ENCODE measurements around the gene SLC27A3. TPM values are rescaled to one million over a fixed set of nuclear protein-coding genes. Genes with fewer than 3 reads are reported as not detected.
"Not testable (repeated sequence)": the region's sequence is repeated elsewhere in the genome, so short reads cannot be mapped to it uniquely, and the experiment has no call there.

SLC27A3 gene
- total RNA-seq, 1 donor from 2014 or later = 30.4 TPM

DNA sequence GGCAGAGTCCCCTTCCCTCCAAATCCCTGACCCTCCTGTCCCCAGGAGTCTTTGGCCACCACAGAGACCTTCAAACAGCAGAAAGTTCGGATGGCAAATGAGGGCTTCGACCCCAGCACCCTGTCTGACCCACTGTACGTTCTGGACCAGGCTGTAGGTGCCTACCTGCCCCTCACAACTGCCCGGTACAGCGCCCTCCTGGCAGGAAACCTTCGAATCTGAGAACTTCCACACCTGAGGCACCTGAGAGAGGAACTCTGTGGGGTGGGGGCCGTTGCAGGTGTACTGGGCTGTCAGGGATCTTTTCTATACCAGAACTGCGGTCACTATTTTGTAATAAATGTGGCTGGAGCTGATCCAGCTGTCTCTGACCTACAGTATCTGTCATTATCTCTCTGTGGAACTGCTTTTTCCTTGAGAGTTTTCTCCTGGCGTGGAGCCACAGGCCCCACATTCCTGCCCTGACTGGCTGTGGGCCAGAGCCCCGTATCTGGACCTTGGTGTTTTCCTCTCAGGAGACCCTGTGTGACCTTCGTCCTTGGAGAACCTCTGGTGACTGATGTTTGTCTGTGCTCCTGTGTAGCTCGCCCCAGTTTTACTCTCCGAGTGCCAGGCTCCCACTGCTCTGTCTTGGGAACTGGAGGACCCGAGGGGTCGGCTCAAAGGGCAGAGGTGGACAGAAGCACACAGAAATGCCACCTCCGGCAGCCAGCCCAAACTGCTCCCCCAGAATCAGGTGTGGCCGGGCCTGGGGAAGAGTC, 4.8 kb downstream of the SLC27A3 start:
- DNase-seq (ENCODE audit: low read depth in 2 of 2) = peak in 1 of 2 donors; percentile 29

DNA sequence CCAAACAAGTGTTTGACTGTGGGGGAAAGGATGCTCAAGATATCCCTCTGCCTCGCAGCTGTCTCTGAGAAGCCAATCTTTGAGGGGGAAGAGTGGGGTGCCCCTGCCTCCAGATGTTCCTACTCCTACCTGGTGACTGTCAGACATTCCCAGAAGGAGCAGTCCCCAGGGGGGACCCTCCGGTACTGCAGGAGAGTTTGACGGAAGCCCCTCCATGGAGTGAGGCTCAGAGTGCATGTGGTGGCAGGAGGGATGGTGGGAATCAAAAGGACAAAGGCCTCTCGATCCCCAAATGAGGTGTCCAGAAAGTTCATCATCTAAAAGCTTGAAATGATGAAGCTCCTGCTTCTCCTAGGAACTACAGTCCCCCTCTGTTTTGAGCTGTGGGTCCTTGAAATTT, 5.3 kb downstream of the SLC27A3 start:
- DNase-seq (ENCODE audit: low read depth in 2 of 2) = no peak

DNA sequence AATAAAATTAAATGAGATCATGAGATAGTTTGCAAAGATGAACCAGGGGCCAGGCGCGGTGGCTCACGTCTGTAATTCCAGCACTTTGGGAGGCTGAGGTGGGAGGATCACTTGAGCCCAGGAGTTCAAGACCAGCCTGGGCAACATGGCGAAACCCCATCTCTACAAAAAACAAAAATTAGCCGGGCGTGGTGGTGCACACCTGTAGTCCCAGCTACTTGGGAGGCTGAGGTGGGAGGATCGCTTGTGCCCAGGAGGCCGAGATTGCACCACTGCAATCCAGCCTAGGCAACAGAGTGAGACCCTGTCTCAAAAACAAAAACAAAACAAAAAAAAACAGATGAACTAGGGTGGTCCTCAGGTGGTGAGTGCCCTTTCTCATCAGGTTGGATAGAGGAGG, 7.4 kb downstream of the SLC27A3 start:
- not testable (repeated sequence) for DNase-seq (ENCODE audit: low read depth in 2 of 2)

DNA sequence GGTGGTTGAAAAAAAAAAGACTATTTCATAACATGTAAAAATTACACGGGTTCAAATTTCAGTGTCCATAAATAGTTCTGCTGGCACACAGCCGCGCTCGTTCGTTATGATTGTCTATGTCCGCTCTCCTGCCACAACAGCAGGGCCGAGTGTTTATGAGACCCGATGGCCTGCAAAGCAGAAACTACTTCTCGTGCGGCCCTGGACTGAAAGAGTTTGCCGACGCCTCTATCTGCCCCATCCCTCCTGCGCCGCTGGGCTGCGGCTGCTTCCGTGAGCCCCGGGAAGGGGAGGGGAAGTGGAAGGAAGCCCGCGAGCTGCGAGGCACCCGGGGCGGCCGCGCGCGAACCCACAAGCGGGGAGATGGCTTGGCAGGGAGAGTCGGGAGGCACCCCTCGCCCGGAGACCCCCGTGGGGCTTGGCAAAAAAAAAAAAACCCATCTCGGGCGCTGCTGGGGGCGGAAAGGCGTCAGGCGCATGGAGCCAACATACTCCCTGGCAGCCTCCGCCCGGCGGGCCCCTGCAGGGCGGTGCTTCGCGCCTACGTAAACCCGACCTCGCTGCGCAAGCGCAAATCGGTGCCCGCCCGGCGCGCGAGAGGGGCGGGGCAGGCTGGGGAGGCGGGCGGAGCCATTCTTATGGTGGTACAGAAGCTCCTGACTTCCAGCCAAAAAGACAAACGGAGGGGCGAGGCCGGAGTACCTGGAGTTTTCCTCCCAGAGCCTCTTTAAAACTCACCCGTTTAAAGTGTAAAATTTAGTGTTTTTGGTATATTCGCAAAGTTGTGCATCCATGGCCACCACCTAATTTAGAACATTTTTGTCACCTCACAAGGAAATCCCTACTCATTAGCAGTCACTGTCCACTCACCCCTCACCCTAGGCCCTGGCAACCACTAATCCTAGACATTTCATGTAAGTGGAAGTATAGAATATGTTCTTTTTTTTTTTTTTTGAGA, 8.3 kb downstream of the SLC27A3 start:
- peak; percentile 78 to 88 for DNase-seq (ENCODE audit: low read depth in 2 of 2)

DNA sequence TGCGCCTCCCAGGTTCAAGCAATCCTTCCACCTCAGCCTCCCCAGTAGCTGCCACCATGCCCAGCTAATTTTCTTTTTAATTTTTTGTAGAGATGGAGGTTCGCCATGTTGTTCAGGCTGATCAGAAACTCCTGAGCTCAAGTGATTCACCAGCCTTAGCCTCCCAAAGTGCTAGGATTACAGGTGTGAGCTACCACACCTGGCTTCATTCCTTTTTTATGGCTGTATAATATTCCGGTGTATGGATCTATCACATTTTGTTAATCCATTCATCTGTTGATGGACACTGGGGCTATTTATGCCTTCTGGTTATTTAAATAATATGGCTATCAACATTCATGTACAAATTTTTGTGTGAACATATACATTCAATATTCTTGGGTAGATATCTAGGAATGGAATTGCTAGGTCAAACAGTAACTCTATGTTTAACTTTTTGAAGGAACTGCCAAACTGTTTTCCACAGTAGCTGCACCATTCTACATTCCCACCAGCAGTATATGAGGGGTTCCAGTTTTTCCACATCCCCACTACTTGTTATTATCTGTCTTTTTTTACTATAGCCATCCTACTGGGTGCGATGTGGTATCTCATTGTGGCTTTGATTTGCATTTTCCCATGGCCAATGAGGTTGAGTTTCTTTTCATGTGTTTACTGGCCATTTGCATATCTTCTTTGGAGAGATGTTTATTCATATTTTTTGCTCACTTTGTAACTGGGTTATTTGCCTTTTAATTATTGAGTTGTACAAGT, 11.0 kb downstream of the SLC27A3 start:
- no peak for DNase-seq (ENCODE audit: low read depth in 2 of 2)

DNA sequence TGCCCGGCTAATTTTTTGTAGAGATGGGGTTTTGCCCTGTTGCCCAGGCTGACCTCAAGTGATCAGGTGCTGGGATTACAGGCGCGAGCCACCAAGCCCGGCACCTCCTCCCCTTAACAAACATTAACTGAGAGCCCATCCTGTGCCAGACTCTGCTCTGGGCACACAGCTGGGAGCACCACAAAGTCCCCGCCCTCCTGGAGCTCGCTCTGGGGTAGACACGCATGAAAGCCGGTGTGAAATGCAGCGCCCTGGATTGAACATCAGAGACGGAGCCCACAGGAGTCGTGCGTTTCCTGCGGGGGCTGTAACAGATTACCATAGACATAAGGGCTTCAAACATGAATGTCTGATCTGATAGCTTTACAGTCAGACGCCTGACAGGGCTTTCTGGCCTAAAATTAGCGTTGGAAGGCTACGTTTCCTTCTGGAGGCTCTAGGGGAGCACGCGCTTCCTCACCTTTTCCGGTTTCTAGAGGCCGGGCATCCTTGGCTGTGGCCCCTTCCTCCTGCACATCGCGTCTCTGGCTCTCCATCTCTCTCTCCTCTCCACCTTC, 14.3 kb downstream of the SLC27A3 start:
- DNase-seq (ENCODE audit: low read depth in 2 of 2) = peak in 1 of 2 donors; percentile 24

DNA sequence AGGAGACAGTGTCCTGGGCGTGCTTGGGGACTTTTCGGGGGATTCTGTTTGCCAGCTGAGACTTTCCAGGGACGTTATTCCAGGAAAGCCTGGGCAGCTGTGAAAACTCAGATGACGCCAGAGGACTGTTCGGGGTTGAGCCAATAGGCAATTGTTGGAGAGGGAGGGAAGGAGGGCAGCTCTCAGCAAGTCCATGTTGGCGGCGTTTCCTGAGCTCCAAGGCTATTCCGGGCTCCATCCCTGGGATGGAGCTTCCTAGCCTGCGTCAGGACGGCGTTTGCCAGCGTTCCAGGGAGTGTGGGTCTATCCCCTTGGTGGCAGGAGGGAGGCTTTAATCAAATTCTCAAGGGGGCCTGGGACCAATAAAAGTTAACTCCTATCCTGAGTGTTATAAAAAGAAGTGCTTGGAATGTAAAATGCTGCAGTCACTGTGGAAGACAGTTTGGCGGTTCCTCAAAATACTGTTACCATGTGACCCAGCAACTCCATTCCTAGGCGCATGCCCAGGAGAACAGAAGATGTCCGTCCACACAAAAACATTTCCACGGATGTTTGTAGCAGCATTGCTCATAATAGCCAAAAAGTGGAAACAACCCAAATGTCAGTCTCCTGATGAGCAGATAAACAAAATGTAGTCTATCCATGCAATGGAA, 15.2 kb downstream of the SLC27A3 start:
- DNase-seq (ENCODE audit: low read depth in 2 of 2) = peak; percentile 67 to 86

DNA sequence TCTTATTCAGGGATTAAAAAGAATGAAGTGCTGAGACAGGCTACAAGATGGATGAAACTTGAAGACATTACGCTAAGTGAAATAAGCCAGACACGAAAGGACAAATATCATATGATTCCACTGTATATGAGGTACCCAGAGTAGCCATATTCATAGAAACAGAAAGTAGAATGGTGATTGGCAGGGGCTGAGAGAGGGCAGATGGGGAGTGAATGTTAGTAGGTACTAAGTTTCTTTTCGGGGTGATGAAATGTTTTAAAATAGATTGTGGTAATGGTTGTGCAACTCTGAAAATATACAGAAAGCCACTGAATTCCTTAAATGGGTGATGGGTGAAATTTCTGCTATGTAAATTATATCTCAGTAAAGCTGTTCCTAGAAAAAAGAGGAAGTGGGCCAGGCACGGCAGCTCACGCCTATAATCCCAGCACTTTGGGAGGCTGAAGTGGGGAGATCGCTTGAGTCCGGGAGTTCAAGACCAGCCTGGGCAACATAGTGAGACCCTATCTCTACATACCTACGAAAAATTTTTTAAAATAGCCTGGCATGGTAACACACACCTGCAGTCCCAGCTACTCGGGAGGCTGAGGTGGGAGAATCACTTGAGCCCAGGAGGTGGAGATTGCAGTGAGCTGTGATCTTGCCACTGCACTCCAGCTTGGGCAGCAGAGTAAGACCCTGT, 15.9 kb downstream of the SLC27A3 start:
- no peak for DNase-seq (ENCODE audit: low read depth in 2 of 2)

DNA sequence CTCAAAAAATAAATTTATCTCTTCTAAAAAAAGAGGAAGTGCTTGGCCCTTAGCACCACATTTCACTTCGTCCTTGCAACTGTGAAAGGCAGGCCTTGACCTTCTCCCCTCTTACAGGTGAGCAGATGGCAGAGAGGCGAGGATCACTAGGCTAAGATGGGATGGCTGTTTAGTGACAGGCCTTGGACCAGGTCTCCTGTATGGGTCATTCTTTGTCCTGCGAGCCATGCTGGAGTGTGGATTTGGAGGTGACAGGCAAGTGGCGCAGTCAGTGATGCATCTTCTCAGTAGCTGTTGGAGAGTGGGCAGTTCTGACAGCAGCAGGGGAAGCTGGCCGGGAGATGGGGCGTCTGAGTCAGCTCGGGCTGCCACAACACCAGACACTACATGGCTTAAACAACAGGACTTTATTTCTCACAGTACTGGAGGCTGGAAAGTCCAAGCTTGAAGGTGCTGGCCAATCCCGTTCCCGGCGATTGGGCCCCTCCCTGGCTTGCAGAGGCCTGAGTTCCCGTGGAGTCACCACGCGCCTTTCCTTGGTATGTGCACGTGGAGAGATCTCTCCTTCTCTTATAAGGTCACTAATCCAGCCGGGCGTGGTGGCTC, 16.5 kb downstream of the SLC27A3 start:
- DNase-seq (ENCODE audit: low read depth in 2 of 2) = no peak

DNA sequence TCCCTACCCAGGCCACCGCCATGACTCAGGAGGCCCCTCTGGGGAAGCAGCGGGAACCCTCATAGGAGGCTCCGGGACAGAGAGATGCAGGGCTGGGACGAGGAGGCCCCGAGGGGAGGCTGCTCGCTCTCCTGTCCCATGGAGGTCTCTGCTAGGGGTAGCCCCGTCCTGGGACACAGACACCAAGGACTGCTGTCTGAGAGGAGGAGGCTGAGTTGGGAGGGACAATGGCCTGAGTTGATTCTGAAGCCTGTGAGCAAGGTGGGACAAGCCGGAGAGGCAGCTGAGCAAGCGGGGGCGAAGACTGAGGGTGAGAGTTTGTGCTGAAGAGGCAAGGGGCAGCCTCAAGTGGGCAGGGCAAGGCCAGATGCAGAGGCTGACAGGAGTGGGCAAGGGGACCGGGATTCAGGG, 17.4 kb downstream of the SLC27A3 start:
- DNase-seq (ENCODE audit: low read depth in 2 of 2) = no peak

DNA sequence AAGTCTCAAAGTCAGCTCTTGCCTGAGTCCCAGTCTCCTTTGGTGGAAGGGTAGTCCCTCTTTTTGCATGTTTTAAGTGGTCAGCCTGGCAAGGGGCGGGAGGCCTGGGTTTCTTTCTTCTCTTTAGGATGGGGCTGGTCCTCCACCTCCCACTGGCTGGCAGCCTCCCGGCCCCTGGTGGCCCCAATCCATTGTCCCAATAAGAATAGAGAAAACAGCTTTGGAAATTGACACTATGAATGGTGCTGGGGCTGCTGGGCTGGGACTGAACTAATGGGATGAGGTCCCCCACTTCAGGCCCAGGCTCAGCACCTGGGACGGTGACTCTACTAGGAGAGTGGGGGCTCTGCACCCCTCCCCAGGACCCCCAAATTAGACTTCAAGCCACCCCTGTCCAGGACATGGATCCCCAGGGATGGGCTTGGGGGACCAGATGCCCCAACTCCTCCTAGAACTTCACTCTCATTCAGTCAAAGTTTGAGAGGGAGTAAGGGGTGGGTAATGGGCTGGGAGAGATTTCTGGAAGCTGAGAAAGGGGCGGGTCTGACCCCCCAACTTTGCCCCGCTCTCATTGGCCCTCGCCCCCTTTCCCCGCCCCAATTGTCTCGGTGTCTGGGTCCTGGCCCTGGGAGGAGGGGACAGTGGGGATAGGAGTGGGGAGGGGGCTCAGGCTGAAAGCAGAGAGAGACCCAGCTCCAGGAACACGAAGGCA, 18.2 kb downstream of the SLC27A3 start:
- no peak for DNase-seq (ENCODE audit: low read depth in 2 of 2)

DNA sequence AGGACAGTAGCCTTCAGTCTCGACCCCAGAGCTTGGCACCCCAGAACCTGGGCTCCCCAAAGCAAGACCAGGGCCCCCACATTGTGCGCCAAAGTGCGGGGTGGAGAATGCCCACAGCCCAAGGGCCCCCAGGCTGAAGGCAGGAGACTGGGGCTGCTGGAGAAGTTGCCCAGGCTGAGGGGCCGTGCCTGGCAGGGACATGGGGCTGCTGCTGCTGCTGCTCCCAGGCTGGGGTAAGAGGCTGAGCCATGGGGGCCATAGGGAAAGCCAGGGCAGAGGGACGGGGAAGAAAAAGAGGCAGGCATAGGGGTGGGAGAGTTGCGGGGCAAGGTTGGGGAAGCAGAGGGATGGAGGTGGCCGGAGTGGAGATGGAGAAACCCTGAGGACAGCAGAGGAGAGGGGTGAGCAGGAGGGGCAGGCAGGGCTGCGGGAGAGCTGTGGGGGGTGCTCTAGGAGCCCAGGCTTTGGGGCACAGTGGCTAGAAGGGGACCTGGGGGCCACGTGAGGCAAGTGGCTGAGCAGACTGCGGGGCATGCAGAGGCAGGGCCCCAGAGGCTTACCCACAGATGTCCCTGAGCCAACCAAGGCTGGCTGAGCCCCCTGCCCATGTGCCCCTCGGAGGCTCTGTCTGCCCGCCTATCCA, 18.9 kb downstream of the SLC27A3 start:
- DNase-seq (ENCODE audit: low read depth in 2 of 2) = no peak

DNA sequence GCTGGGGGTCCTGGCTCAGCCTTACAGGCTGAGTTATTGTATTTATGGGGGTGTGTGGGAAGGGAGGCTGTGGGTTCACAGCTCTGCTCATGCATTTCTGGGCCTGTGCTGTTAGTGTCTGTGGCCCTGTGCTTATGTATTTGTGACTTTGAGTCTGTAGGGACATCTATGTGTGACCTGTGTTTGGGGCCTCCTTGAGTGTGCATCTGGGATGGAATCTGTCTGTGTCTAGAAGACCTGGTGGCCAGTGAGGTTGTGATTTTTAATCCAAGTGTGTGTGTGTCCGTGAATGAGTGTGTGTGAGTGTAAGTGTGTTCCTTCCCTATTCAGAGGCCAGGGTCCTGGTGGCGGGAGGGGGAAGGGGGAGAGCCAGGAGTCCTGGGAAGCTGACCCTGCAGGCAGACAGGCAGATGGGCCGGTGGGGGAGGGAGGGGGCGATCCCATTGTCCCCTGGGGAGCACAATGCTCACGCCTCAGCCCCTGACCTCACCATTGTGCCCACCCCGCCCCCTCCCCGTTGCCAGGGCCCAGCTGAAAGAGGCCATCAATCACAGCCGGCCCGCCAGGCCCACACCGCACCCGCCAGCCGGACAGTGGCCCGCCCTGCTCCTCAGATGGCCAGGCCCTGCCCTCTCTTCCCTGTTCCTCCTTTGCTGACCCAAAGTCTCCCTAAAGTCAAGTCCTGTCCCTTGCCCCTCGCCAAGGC, 19.6 kb downstream of the SLC27A3 start:
- DNase-seq (ENCODE audit: low read depth in 2 of 2) = no peak

DNA sequence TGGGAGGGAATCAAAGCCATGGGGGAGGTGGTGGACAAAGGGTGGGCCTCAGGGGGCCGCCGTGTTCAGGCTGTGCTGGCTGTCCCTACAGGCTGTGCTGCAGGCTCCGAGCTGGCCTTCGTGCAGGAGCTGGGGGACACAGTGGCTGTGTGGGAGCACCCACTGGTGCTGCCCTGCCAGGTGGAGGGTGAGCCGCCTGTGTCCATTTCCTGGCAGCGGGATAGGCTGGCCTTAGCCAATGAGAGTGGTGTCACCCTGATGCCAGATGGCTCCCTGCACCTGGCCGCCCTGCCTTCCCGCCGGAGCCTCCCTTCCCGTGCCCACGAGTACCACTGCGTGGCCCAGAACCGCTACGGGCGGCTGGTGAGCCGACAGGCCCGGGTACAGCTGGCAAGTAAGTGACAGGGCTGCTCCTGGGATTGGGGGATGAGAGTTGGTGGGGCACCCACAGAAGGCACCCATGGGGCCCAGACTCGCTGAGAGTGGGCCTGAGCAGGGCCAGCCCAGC, 20.2 kb downstream of the SLC27A3 start:
- DNase-seq (ENCODE audit: low read depth in 2 of 2) = no peak

DNA sequence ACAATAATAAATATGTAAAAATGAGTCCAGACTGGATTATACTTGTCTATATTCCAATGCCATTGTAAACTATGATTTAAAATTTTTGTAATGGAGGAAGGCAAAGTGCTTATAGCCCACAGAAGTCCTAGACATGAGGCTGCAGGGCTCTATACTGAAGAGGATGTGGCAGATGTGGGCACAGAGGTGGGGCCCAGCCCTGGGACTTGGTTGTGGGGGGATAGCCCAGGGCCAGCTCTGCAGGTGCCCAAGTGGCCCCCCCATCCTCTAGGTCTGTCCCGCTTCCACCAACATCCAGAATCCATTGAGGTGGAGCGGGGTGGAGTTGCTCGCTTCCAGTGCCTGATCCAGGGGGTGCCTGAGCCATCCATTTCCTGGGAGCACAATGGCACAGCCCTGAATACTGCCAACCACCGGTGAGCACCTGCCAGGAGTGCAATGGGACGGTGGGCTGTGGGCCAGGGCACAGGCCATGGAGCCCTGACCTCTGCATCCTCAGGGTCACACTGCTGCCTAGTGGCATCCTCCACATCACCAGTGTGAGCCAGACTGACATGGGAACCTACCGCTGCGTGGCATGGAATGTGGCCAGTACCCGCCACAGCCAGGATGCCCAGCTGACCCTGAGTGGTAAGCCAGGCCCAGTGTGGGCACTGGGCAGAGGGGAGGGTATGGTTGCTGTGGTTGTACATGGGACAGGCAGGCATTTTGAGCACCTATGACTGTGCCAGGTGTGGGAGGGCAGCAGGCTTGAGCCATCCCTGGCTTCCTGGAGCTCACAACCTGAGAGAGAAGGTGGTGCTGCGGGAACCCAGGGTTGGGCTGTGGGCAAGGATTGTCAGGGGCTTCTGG, 21.0 kb downstream of the SLC27A3 start:
- no peak for DNase-seq (ENCODE audit: low read depth in 2 of 2)

DNA sequence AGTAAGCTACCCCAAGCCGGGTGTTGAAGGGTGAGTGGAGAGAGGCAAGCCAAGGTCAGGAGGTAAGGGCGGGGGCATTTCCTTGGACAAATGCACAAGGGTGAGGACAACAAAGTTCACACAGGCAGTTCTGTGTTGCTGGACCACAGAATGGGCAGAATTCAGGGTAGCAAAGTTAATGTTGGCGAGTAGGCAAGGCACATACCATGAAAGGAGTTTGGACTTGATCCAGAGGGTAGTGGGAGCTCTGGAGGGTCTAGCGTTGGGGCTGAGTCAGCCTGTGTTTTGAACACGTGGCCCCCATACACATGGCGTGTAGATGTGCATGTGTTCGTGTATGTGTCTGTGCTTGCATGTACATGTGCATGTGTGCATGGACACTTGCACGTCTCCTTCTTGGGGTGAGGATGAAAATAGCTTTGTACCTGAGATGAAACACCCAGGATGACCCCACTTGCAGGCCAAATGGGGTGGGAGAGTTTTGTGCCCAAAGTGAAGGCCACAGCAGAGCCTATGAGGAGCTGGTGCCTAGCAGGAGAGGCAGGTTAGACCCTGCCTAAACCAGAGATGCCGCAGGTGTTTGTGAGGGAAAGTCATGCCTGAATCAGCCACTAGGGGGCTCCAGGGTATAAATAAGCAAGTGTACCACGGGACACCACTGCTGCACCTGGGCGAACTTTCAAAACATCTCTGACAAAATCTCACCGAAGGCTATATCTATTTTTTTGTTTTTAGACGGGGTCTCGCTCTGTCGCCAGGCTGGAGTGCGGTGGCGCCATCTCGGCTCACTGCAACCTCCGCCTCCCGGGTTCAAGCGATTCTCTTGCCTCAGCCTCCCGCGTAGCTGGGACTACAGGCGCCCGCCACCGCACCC, 21.8 kb downstream of the SLC27A3 start:
- peak; percentile 56 to 77 for DNase-seq (ENCODE audit: low read depth in 2 of 2)

Measured in dermis microvascular lymphatic vessel endothelial cell (primary cell).